CD4-positive, alpha-beta T cell treated with Interleukin-17A for 1 hour (primary cell): ENCODE results near the gene CNN3.
"Not testable (repeated sequence)": the region's sequence is repeated elsewhere in the genome, so short reads cannot be mapped to it uniquely, and the experiment has no call there.

ENCODE experiments used
- DNase-seq: peaks from one replicate; pipeline ENCODE4 v3.0.0-alpha.2; 2020

CNN3 gene

DNA sequence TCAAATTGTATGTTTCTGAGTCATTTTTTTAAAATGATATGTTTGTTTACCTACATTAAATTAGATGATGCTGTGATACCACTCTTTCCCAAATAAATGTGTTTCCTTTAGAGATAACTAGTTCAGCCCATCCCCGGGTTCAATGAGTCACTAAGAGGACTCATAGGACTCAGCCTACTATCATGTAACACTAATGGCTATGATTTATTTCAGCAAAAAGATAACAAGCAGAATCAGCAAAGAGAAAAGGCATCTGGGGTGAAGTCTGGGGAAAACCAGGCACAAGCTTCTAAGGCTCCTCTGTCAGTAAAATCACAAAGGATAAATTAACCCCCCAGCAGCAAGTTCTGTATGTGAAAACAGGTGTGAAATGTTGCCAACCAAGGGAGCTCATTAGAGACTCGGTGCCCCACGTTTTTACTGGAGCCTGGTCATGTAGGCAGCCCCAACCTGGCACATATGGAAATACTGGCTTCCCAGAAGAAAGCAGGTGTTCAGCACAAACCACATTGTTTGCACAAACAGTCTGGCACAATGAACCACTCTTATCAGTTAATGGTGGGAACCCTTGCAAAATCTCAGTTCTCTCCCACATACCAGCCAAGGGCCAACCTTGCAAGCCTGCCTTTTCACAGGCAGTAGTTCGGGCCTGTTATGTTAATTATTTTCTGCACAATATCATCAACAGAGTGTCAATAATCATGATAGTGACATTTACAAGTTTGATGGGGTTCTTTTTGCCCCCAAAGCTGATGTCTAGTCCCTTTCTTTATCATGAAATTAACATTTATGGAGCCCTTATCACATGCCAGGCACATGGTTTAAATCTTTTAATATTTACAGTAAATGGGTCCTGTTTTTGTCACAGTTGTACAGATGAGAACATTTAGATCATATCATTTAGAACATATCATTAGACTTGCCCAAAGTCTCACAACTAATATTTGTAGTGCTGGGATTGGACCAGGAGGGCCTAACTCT, 23.1 kb upstream of the CNN3 start:
- no peak for DNase-seq

GRCh38 chr1:94947437-94947836, 20.5 kb upstream of the CNN3 start:
- no peak for DNase-seq

- DNase-seq = no peak
Measured at GRCh38 chr1:94946886-94947285, 20.0 kb upstream of the CNN3 start.

DNA sequence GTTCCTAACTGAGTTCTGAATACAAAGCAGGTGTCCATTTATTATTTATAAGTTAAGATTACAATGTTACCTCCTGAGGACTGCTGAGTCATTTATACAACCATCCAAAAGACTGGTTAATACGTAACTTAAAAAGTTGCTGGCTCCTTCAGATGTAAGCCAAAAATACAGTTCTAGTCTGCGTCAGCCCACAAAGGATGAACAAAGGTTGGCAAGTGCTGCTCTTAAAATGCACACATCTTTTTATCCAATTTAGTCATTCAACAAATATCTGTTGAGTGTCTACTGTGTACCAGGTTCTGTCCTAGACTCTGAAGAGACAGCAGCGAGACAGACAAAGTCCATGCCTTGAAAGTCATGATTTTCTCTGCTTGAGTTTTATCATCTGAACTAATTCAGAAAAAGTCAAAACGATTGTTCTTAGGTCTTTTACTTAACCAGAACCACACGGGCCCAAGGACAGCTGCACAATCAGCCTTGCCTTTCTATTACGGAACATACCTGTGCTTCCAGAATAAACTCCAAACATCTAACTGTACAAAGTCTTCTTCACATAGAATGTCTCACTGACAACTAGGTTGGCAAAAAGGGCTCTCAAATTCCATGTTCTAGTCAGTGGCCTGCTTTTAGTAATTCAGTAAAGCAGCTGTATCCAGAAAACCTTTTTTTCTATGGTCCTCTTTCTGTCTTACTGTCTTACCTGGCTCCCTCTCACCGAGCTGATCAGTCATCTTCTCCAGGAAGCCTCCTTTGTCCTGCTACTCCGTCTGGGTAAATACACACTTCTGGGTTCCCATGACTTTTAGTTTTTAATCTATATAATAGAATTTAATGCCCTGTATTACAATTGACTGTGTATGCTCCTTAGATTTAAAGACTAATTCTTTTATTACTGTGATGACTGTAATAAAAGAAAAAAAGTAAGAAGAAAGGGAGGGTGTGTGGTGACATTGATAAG, 15.5 kb upstream of the CNN3 start:
- no peak for DNase-seq

DNA sequence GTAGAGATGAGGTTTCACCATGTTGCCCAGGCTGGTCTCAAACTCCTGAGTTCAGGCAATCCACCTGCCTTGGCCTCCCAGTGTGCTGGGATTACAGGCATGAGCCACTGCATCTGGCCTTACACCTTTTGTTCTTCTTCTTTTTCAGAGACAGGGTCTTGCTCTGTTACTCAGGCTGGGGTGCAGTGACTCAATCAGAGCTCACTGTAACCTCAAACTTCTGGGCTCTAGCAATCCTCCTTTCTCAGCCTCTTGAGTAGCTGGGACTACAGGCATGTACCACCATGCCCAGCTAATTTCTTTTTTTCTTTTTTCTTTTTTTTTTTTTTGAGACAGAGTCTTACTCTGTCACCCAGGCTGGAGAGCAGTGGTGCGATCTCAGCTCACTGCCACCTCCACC, 14.6 kb upstream of the CNN3 start:
- not testable (repeated sequence) for DNase-seq

- DNase-seq = no peak
Measured at GRCh38 chr1:94940738-94941137, 13.8 kb upstream of the CNN3 start.

- no peak for DNase-seq
Measured at GRCh38 chr1:94937820-94938219, 10.9 kb upstream of the CNN3 start.

GRCh38 chr1:94936861-94937620, 10.1 kb upstream of the CNN3 start:
- DNase-seq = no peak

GRCh38 chr1:94935476-94935875, 8.6 kb upstream of the CNN3 start:
- DNase-seq = no peak

GRCh38 chr1:94935034-94935433, 8.1 kb upstream of the CNN3 start:
- DNase-seq = no peak

- no peak for DNase-seq
Measured at GRCh38 chr1:94934551-94934950, 7.6 kb upstream of the CNN3 start.

GRCh38 chr1:94931254-94931841, 4.4 kb upstream of the CNN3 start:
- no peak for DNase-seq

DNA sequence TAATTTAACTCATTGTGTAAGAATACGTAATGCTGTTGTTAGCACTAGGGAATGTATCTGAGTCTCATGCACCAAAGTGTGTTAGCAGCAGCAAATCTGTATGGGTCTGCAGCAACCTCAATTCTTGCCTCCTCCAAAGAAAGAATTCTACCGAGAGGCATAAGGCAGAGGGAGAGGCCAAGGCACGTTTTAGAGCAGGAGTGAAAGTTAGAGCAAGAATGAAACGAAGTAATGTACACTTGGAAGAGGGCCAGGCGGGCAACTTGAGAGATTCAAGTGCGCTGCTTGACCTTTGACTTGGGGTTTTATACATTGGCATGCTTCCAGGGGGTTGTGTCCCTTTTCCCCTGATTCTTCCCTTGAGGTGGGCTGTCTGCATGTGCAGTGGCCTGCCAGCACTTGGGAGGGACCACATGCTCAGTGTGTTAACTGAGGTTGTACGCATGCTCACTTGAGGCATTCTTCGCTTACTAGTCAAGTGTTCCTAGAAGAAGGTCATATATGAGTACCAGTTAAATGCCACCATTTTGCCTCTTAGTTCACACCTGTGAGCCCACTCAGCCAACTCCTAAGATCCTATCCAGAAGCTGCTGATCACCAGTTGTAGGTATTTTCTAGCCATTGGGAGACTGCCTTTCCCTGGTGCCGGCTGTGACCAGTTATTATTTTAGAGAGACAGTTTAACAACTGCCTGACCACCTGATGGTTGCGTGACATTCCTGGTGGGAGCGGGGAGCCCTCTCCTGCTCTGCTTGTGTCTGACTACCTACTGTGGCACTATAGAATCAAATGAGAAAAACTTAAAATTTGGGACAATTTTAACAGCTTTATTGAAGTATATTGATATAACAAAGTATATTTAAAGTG, 2.7 kb upstream of the CNN3 start:
- no peak for DNase-seq

GRCh38 chr1:94928293-94928939, 1.5 kb upstream of the CNN3 start:
- DNase-seq = no peak

- no peak for DNase-seq
Measured at GRCh38 chr1:94927405-94928175, 680 bp upstream of the CNN3 start.

DNA sequence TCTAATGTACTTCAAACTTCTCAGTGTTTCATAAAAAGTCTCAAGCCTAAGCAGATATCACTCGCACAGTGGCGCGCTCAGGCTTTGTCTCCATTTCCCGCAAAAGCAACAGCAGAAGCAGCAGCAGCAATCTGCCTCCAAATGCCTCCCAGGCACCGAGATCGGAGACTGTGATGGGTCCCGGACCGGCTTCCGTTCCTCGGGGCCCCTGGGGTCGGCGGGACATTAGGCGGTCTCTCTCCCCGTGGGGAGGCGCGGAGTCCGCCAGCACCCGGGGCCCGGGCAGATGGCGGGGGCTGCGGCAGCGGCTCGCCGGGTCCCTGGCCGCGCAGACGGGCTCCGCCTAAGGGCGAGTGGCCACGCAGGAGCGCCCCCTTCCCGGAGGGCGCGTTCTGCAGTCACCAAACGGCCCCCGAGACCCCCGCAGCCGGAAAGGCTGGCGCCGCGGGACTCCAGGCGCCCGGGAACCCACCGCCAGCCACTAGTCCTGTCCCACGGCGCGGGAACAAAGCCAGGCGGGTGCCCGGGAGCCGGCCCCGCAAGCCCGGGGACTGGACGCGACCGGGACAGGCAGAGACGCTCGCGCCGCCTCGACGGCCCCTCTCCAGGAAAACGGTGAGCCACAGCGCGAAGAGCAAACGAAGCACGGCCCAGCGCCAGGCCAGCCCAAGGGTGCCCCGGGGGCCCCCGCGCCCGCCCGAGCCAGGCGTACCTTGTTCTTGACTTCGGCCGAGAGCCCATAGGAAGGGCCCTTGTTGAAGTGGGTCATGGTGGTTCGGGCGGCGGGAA, 590 bp downstream of the CNN3 start:
- peak; percentile 7 for DNase-seq

DNA sequence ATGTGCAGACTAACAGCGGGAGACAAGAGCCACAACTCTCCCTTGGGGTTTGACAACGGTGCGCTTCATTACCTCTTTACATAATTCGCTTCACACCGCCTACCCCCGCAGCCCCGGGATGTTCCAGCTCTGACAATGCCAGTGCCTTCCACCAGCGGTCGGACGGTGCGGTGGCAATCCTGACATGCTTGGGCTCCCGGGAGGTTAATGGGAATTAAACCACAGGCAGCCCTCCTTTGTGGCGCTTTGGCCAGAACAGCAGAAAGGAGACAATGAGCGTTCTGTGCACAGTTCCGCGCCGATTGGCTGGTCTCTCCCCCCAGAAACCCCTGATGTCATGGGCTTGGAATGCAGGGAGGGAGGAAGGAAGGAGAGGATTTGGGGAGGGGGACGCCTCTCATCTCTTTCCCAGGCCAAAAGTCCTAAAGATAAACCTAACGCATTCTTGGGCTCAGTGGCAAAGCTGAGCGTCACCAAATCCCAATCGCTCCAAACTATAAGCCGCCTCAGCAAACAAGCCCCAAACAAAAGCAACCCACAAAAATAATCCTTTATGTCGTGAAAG, 1.3 kb downstream of the CNN3 start:
- DNase-seq = no peak

DNA sequence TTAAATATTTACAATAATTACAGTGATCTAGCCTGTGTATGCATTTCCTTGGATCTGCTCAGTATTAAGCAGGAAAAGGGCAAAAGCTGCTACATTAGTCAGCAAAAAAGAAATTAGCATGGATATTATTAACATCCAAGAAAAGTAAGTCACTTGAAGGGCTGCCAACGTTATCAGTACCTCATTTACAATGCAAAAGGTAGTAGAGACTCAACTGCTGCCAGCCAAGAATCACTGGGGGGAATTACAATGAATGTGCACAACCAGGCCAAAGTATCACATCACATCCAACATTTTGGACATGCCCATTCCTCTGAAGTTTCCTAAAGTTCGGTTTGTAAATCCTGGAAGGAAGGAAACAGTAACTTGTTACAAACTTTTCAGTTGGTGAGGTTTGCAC, 1.9 kb downstream of the CNN3 start:
- DNase-seq = no peak
